ENCODE results near the gene OR6B3. TPM values are rescaled to one million over a fixed set of nuclear protein-coding genes. Genes with fewer than 3 reads are reported as not detected.

OR6B3 gene
- total and polyA plus RNA-seq, 9 of the 15 experiments (the other 6 are each of a cell fraction or from before 2014, with no cell fraction given), result not detected

DNA sequence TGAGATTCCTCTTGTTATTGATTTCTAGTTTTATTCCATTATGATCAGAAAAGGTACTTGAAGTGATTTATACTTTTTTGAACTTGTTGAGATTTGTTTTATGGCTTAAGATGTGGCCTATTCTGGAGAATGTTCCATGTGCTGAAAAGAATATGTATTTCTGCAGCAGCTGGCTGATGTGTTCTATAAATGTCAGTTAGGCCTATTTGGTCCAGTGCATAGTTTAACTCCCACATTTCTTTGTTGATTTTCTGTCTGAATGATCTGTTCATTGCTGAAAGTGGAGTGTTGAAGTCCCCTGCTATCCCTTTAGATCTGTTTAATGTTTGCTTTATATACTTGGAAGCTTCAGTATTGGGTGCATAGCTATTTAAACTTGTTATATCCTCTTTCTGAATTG is 16.0 kb downstream of the OR6B3 start:
- no peak overlapping the region for H2AFZ ChIP-seq (ENCODE audit: low read depth, low read length)
- in situ Hi-C loops (cut with MboI) (no loop called here), intact Hi-C loops (cut with micrococcal nuclease) (no loop called here)
- no TSS peak for BruUV-seq (replicated peaks)
- no peak overlapping the region for H3K4me2 ChIP-seq (ENCODE audit: insufficient read depth, low read length)
- FAIRE-seq (no peak), ATAC-seq (no peak), DNase-seq (ENCODE audit: extremely low read depth in 1 of 4, low spot score in 3 of 4) (no peak)
- ChIA-PET CTCF (ENCODE audit: low intra/inter-chr PET ratio) (no interaction called here), POLR2A (interaction anchor here (1.3 kb wide), 1 partner anchor 12 kb away, joined by 3 read pairs; the partner anchor contains the start of gene NDUFA10)
- H4K20me1 ChIP-seq (replicated peaks; ENCODE audit: control insufficient read depth, insufficient read depth, low read length), result no peaks in the 10 kb centered on the region
- H3K4me3 ChIP-seq, result no peak overlapping the region
- no peaks in the 10 kb centered on the region for H3K4me1 ChIP-seq (replicated peaks in 1 of 2; ENCODE audit: control insufficient read depth in 2 of 2, insufficient read depth in 2 of 2, low read length in 2 of 2)
- H3K9me1 ChIP-seq (ENCODE audit: control insufficient read depth, insufficient read depth, low read length), result no peaks in the 10 kb centered on the region
- peaks cover 9 to 29% of the 10 kb centered on the region in 2 experiments for H3K27me3 ChIP-seq (ENCODE audit: control insufficient read depth in 2 of 2, insufficient read depth in 2 of 2, low read length in 2 of 2)
- no peak overlapping the region for H3K27ac ChIP-seq (ENCODE audit: extremely low read depth, low read depth, low read length)
- no peaks in the 10 kb centered on the region for H3K9me3 ChIP-seq (replicated peaks; ENCODE audit: control insufficient read depth, insufficient read depth, low read depth, low read length)
- no peaks in the 10 kb centered on the region for H3K36me3 ChIP-seq (ENCODE audit: control insufficient read depth, insufficient read depth, low read length)
- no peak overlapping the region for H3K9ac ChIP-seq (ENCODE audit: insufficient read depth in 1 of 2, low read depth in 2 of 2, low read length in 2 of 2)
- TF ChIP-seq ETV1 (tag; conservative IDR thresholded peaks at IDR 0.05; ENCODE audit: low read depth) (no peak), EGR1 (conservative IDR thresholded peaks at IDR 0.05) (no peak), CSDE1 (IDR thresholded peaks at IDR 0.05) (no peak), ZNF24 (IDR thresholded peaks at IDR 0.05) (no peak), NR2C2 (CRISPR knock-in tag; IDR thresholded peaks at IDR 0.05) (no peak), NR2C2 (tag; IDR thresholded peaks at IDR 0.05) (no peak), GATAD2A (IDR thresholded peaks at IDR 0.05) (no peak)
- no peaks in the 10 kb centered on the region for H3K79me2 ChIP-seq (ENCODE audit: control insufficient read depth, insufficient read depth, low read length)

DNA sequence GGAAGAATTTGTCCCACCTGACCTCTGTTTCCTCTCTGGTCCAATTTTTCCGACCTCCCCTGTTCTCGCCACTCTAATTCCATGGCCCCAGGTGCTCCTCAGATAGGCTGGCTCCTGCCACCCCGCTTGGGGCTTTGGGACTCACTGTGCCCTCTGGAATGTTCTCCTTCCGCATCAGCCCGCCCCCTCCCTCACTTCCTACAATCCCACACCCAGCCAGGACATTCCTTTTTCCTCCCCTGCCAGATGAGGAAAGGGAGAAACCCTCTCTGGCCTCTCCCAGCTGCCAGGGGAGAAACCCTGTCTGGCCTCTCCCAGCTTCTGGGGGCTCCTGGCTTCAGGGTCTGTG is 20.0 kb downstream of the OR6B3 start:
- FAIRE-seq (no peak), ATAC-seq (no peak), DNase-seq (ENCODE audit: extremely low read depth in 1 of 4, low spot score in 3 of 4) (no peak)
- in situ Hi-C loops (cut with MboI) (no loop called here), intact Hi-C loops (cut with micrococcal nuclease) (no loop called here)
- 0% methylated on average over 2 of the region's 5 CpGs for WGBS (ENCODE audit: insufficient coverage, low coverage, missing lambda C conversion rate)
- ChIA-PET POLR2A (interaction anchor here (0.7 kb wide), 1 partner anchor 24 kb away, joined by 3 read pairs; no protein-coding TSS in a partner anchor), CTCF (ENCODE audit: low intra/inter-chr PET ratio) (no interaction called here)
- Histone ChIP-seq H3K4me3 (no peak overlapping the region), H3K36me3 (ENCODE audit: control insufficient read depth, insufficient read depth, low read length) (no peaks in the 10 kb centered on the region), H3K27ac (ENCODE audit: extremely low read depth, low read depth, low read length) (no peak overlapping the region), H3K9me1 (ENCODE audit: control insufficient read depth, insufficient read depth, low read length) (no peaks in the 10 kb centered on the region), H3K9ac (ENCODE audit: insufficient read depth in 1 of 2, low read depth in 2 of 2, low read length in 2 of 2) (no peak overlapping the region), H3K4me1 (replicated peaks in 1 of 2; ENCODE audit: control insufficient read depth in 2 of 2, insufficient read depth in 2 of 2, low read length in 2 of 2) (no peaks in the 10 kb centered on the region), H2AFZ (ENCODE audit: low read depth, low read length) (no peak overlapping the region), H4K20me1 (replicated peaks; ENCODE audit: control insufficient read depth, insufficient read depth, low read length) (no peaks in the 10 kb centered on the region), H3K27me3 (ENCODE audit: control insufficient read depth in 2 of 2, insufficient read depth in 2 of 2, low read length in 2 of 2) (peaks cover 3 to 29% of the 10 kb centered on the region in 2 experiments), H3K9me3 (replicated peaks; ENCODE audit: control insufficient read depth, insufficient read depth, low read depth, low read length) (no peaks in the 10 kb centered on the region), H3K79me2 (ENCODE audit: control insufficient read depth, insufficient read depth, low read length) (no peaks in the 10 kb centered on the region), H3K4me2 (ENCODE audit: insufficient read depth, low read length) (no peak overlapping the region)
- TF ChIP-seq, protein P1, sequence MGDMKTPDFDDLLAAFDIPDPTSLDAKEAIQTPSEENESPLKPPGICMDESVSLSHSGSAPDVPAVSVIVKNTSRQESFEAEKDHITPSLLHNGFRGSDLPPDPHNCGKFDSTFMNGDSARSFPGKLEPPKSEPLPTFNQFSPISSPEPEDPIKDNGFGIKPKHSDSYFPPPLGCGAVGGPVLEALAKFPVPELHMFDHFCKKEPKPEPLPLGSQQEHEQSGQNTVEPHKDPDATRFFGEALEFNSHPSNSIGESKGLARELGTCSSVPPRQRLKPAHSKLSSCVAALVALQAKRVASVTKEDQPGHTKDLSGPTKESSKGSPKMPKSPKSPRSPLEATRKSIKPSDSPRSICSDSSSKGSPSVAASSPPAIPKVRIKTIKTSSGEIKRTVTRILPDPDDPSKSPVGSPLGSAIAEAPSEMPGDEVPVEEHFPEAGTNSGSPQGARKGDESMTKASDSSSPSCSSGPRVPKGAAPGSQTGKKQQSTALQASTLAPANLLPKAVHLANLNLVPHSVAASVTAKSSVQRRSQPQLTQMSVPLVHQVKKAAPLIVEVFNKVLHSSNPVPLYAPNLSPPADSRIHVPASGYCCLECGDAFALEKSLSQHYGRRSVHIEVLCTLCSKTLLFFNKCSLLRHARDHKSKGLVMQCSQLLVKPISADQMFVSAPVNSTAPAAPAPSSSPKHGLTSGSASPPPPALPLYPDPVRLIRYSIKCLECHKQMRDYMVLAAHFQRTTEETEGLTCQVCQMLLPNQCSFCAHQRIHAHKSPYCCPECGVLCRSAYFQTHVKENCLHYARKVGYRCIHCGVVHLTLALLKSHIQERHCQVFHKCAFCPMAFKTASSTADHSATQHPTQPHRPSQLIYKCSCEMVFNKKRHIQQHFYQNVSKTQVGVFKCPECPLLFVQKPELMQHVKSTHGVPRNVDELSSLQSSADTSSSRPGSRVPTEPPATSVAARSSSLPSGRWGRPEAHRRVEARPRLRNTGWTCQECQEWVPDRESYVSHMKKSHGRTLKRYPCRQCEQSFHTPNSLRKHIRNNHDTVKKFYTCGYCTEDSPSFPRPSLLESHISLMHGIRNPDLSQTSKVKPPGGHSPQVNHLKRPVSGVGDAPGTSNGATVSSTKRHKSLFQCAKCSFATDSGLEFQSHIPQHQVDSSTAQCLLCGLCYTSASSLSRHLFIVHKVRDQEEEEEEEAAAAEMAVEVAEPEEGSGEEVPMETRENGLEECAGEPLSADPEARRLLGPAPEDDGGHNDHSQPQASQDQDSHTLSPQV (IDR thresholded peaks at IDR 0.05), result no peak
- TF ChIP-seq BACH1 (tag; IDR thresholded peaks at IDR 0.05) (no peak), NCOA6 (IDR thresholded peaks at IDR 0.05) (no peak), POLR2B (IDR thresholded peaks at IDR 0.05; ENCODE audit: low read depth, partially characterized antibody) (no peak), ZNF239 (CRISPR knock-in tag; IDR thresholded peaks at IDR 0.05) (no peak)
- BruUV-seq (replicated peaks), result no TSS peak
